GM21526 (cell line): ENCODE results near the gene CPE.
"Not testable (repeated sequence)": the region's sequence is repeated elsewhere in the genome, so short reads cannot be mapped to it uniquely, and the experiment has no call there.

Experiments
- ATAC-seq: cut with Tn5 transposase; IDR thresholded peaks from one replicate; pipeline ENCODE4 v1.9.1; 2021; ENCODE audit warnings: moderate library complexity; ENCODE audit not compliant: unreplicated experiment, low FRiP score

Gene CPE

GRCh38 chr4:165403048-165403447 lies 24.2 kb downstream of the CPE start:
- no peak for ATAC-seq

- no peak for ATAC-seq
These were observed 24.8 kb downstream of the CPE start for GRCh38 chr4:165403637-165404036.

- no peak for ATAC-seq
These were observed 25.3 kb downstream of the CPE start for GRCh38 chr4:165404080-165404479.

GRCh38 chr4:165404696-165405095 lies 25.9 kb downstream of the CPE start:
- no peak for ATAC-seq

GRCh38 chr4:165410214-165410613 lies 31.4 kb downstream of the CPE start:
- no peak for ATAC-seq

GRCh38 chr4:165415910-165416309 lies 37.1 kb downstream of the CPE start:
- no peak for ATAC-seq

- no peak for ATAC-seq
These were observed 39.3 kb downstream of the CPE start for GRCh38 chr4:165418073-165418472.

- ATAC-seq = no peak
These were observed 46.8 kb downstream of the CPE start for GRCh38 chr4:165425629-165426028.

- no peak for ATAC-seq
These were observed 47.5 kb downstream of the CPE start for GRCh38 chr4:165426331-165426730.

- no peak for ATAC-seq
These were observed 48.0 kb downstream of the CPE start for GRCh38 chr4:165426823-165427222.

- no peak for ATAC-seq
These were observed 50.1 kb downstream of the CPE start for GRCh38 chr4:165428957-165429356.

GRCh38 chr4:165433529-165433928 lies 54.7 kb downstream of the CPE start:
- ATAC-seq = no peak

- ATAC-seq = no peak
These were observed 58.9 kb downstream of the CPE start for GRCh38 chr4:165437691-165438090.

- no peak for ATAC-seq
These were observed 60.5 kb downstream of the CPE start for GRCh38 chr4:165439344-165439743.

GRCh38 chr4:165439981-165440380 lies 61.2 kb downstream of the CPE start:
- no peak for ATAC-seq

- ATAC-seq = no peak
These were observed 61.8 kb downstream of the CPE start for GRCh38 chr4:165440415-165441158.

GRCh38 chr4:165443276-165443675 lies 64.5 kb downstream of the CPE start:
- ATAC-seq = no peak

- ATAC-seq = no peak
These were observed 69.9 kb downstream of the CPE start for GRCh38 chr4:165448700-165449099.

GRCh38 chr4:165449333-165449732 lies 70.5 kb downstream of the CPE start:
- no peak for ATAC-seq

- no peak for ATAC-seq
These were observed 72.1 kb downstream of the CPE start for GRCh38 chr4:165450871-165451270.

GRCh38 chr4:165453140-165453539 lies 74.3 kb downstream of the CPE start:
- not testable (repeated sequence) for ATAC-seq

- ATAC-seq = no peak
These were observed 75.6 kb downstream of the CPE start for GRCh38 chr4:165454426-165454825.

GRCh38 chr4:165457793-165458192 lies 79.0 kb downstream of the CPE start:
- no peak for ATAC-seq
